Epidermal melanocyte (primary cell): ENCODE data around the gene LKAAEAR1.
"Not testable (repeated sequence)": the region's sequence is repeated elsewhere in the genome, so short reads cannot be mapped to it uniquely, and the experiment has no call there.

Experiments used
- DNase-seq: peaks from one replicate; pipeline ENCODE4 v3.0.0; 2011; ENCODE audit warnings: low spot score; ENCODE audit not compliant: insufficient read length

Gene LKAAEAR1, protein sequence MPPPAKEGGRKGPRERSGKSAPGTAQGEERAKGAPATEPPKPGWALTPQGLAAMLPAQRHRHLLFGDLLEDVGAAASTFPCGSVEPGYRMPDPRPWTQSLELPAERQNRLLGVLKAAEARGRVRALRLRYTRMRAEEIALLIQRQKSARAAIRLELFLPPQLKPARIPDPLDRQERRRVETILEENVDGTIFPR

GRCh38 chr20:64083804-64084684, at the start of gene LKAAEAR1:
TSS of gene LKAAEAR1 (minus strand) at chr20:64084398. CDS start at chr20:64084219, 179 bp downstream.
- DNase-seq: no peak

GRCh38 chr20:64131406-64131805, 47.2 kb upstream of the LKAAEAR1 start:
- no peak for DNase-seq

- no peak for DNase-seq
Measured at GRCh38 chr20:64130876-64131275, 46.7 kb upstream of the LKAAEAR1 start.

DNA sequence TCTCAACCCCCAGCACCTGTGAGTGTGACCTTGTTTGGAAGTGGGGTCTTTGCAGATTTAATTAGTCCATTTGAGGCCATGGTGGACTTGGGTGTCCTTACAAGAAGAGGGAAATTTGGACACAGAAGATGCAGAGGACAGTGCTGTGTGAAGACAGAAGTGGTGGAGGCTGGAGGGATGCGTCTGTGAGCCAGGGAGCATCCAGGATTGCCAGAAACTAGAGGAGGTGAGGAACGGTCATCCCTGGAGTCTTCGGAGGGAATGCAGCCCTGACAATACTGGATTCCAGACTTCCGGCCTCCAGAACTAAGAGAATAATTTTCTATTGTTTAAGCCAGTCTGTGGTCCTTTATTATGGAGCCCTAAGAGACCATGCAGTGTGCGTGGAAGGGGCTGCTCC, 46.1 kb upstream of the LKAAEAR1 start:
- DNase-seq: no peak

GRCh38 chr20:64129146-64129782, 45.1 kb upstream of the LKAAEAR1 start:
- no peak for DNase-seq

DNA sequence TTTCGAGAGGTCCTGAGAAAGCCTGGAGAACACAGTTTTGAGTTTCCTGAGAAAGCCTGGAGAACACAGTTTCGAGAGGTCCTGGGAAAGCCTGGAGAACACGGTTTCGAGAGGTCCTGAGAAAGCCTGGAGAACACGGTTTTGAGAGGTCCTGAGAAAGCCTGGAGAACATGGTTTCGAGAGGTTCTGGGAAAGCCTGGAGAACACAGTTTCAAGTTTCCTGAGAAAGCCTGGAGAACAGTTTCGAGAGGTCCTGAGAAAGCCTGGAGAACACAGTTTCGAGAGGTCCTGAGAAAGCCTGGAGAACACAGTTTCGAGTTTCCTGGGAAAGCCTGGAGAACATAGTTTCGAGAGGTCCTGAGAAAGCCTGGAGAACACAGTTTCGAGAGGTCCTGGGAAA, 39.3 kb upstream of the LKAAEAR1 start:
- DNase-seq: not testable (repeated sequence)

GRCh38 chr20:64122927-64123326, 38.7 kb upstream of the LKAAEAR1 start:
- DNase-seq: not testable (repeated sequence)

DNA sequence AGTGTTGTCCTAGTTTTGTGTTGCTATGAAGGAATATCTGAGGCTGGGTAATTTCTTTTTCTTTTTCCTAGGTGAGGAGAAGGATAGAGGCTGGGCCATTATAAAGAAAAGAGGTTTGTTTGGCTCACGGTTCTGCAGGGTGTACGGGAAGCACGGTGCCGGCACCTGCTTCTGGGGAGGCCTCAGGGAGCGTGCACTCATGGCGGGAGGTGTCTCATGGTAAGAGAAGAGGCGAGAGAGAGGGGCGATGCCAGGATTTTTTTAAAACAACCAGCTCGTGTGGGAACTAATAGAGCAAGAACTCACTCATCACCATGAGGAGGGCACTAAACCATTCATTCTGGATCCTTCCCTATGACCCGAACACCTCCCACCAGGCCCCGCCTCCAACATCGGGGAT, 37.4 kb upstream of the LKAAEAR1 start:
- DNase-seq: no peak

DNA sequence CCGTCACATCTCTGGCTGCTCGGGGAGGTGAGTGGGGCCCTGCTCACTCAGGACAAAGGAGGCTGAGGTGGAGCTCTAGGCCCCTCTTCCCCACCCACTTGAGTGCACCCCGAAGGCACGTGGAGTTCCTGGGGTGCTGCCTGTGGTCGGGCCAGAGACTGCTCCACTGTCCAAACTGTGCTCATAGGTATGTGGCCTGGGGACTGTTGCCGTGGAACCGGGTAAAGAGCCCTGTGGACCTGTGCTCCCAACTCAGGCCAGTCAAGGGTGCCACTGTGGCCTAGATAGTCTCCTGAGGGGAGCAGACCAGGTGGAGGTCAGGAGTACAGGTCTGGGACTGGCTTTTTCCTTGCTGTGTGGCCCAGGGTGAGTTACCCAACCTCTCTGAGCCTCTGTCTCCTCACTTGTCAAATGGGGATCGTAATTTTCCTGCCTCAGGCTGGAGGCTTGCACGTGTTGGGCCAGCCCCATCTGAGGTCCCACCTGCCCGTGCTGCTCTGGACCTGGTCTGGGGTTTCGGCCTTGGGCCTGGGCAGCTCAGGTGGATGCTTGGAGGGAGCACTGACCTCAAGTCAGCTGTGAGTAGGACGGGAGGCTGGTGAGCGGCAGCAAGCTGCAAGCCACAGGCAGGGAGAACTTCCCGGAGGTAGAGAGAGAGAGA, 35.6 kb upstream of the LKAAEAR1 start:
- no peak for DNase-seq

GRCh38 chr20:64119301-64119680, 35.1 kb upstream of the LKAAEAR1 start:
- DNase-seq: no peak

DNA sequence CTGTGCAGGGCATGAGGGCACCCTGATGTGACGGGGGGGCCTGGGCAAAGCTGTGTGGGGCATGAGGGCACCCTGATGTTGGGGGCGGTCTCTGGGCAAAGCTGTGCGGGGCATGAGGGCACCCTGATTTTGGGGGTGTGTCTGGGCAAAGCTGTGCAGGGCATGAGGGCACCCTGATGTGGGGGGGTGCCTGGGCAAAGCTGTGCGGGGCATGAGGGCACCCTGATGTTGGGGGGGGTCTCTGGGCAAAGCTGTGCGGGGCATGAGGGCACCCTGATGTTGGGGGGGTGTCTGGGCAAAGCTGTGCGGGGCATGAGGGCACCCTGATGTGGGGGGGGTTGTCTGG, 33.2 kb upstream of the LKAAEAR1 start:
- not testable (repeated sequence) for DNase-seq

DNA sequence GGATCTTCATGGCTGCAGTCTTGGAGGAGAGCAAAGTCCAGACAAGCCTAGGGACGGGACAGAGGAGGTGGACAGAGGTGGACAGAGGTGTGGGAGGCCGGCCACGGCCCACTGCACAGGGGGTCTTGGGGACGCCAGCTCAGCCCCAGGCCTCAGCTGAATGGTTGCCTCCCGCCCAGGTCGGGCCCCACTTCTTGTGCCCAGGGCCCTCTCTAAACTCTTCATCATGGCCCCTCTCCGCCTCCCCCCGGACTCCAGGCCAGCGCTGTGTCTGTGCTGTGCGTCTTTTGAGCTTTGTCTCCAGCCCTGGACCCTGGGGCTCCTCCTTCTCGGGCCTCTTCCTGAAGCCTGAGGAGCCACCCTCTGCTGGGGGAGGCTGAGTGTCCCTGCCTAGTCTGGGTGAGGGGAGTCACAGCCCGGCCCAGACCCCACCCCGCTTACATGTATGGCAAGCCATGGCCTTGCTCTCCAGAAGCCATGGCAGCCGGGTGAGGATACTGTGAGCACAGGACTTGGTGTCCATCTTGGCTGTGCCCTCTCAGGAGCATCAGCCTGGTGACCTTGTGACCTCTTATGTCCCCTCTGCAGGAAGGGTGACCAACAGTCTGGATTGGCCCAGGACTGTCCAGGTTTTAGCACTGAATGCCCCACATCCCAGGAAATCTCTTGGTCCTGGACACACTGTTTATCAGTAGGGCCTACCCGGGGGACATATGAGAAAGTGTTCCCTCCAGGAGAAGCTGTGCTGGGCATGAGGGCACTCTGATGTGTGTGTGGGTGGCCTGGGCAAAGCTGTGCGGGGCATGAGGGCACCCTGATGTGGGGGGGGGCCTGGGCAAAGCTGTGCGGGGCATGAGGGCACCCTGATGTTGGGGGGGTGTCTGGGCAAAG, 32.6 kb upstream of the LKAAEAR1 start:
- no peak for DNase-seq

DNA sequence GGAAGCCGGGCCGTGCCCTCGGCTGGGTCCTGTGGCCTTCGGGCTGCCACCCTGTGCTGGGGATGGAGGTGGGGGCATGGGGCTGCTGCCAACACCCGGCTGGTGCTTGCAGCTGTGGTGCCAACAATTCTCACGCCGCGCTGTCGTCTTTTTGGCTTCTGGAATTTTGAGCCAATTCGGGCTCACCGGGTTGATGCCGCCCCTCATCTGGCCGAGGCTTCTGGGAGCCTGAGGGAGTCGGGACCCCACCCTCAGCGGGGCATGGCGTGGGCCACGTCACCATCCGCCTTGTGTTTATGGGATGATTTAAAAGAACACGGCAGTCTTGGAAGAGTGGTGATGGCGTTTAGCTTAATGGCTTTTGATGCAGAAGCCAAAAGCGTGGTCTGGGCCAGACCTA, 31.8 kb upstream of the LKAAEAR1 start:
- no peak for DNase-seq

DNA sequence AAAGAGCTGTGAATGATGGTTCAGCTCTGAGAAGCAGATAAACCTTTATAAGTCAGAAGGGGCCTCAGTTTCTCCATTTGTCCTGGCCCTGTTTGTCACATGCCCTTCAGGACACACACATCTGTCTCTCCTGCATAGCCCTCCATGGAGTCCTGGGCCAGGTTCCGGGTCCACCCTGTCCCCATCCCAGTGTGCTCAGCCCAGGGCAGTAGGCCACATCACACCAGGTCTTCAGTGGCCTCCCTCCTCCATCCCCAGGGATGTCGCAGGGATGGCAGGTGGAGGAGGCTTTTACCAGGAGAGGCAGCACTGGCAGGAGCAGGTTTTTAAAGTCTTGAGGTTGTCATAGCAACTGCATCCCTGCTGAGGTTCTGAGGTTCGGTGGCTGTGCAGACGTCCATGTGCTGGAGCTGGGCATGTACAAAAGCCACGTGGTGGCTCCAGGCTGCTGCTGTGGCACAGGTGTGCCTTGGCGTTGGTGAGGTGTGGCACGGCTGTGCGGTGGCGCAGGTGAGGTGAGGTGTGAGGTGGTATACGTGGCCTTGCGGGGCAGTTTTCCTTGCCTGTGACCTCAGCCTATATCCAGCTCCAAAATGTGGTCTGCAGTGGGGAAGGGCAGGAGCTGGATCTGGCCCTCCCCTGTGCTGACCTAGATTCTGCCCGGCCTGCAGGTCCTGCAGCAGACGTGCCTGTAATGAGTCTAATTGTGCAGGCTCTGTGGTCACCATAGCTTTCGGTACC, 31.1 kb upstream of the LKAAEAR1 start:
- no peak for DNase-seq

DNA sequence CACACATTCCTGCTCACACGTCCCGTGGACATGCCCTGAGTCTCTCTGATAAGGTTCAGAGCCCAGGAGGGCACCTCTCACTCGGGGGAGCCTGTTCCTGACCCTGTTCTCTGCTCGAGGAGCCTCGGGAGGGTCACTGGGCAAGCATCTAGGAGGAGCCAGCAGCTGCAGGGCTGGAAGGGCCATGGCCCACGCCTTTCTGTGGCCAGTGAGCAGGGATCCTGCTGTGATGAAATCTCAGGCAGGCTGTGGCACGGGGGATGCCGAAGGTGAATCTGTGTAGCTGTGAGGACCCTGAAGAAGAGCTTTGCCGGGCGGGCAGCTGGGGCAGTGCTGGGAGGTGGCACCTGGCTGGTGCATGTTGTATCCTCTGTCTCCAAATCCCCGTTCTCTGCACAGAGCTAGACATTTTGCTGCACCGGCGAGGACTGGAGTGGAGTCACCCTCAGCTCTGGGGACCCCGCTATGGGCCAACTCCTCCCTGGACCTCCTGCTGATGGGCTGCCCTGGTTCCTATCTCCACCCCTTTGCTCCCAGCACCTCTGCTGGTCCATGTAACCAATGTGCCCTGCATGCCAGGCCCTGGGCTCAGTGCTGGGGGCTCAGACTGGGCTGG, 30.3 kb upstream of the LKAAEAR1 start:
- DNase-seq: no peak

DNA sequence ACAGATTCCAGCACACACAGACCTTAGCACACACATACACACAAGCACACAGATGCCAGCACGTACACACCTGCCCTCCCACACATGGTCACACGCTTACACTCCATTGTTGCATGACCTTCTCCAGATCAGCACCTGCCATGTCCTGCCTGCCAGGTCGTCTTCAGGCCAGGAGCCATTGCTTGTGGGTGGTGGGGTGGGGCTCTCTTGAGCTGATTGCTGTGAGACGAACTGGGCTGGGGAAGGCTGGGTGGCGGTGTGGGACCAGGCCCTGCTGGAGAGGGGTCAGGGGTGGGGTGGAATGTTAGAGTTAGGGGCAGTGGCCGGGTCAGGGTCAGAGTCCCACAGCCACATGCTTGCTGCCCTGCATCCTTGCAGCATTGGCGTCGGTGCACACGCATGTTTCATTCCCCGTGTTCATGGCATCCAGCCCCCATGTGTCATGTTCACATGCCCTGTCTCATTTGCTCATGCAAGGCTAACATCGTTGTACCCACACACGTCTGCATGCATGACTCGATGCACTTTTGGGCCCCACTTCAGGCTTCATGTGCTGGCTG, 29.7 kb upstream of the LKAAEAR1 start:
- no peak for DNase-seq

DNA sequence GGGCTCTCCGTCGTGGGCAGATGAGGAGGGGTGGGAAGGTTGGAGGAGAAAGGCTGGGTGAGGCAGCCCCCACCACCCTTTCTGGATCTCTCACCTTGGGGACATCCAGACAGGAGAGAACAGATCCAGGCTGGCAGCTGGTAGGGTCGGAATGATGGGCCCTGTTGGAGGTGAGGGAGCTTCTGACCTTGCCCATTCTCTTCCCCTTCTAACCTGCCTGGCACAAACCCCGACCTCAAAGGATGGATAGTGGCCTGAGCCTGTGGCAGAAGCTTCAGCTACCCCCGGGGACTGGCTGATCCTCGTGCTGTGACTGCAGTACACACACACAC, 29.2 kb upstream of the LKAAEAR1 start:
- DNase-seq: no peak

GRCh38 chr20:64112691-64113443, 28.7 kb upstream of the LKAAEAR1 start:
- no peak for DNase-seq
